COLO668 (cell line): ENCODE measurements around the gene STAC2.

Source experiments
- DNase-seq: peaks from one replicate; lab custom pipeline; 2025; ENCODE audit not compliant: unreplicated experiment; lab: John Stamatoyannopoulos, UW

STAC2 gene

GRCh38 chr17:39165841-39166349 lies 59.9 kb downstream of the STAC2 start, which contains the start of gene ARL5C:
TSS of gene ARL5C (minus strand) at chr17:39166161. CDS start at chr17:39165760, 401 bp downstream.
- no peak for DNase-seq

DNA sequence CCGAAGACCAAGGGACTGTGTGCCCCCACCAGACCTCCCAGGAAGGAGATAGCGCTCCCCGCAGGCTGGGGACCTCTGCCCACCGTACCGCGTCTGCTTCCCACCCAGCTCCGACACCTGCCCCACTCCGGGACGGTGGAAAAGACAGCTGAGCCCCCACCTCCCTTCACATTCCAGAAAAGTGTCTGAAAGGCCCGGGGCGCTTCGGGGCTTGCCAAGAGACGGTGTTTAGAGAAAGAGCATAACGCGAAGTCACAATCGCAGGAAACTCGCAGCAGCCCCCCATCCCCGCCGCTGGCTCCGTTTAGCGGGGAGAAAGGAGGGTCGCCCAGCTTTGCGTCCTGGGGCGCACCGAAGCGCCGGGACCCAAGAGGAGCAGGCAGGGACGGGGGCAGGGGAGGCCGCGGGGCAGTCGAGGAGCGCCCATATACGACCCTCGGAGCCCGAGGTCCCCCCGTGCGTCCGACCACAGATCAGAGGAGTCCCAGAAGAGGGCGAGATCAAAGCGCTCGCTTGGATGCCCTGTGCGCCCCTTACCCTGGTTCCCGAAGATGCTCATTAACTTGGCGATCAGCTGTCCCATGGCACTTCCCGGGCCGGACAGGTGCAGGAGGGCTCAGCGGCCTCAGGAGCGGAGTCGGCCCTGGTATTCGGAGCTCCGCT lies 60.4 kb downstream of the STAC2 start:
- no peak for DNase-seq

DNA sequence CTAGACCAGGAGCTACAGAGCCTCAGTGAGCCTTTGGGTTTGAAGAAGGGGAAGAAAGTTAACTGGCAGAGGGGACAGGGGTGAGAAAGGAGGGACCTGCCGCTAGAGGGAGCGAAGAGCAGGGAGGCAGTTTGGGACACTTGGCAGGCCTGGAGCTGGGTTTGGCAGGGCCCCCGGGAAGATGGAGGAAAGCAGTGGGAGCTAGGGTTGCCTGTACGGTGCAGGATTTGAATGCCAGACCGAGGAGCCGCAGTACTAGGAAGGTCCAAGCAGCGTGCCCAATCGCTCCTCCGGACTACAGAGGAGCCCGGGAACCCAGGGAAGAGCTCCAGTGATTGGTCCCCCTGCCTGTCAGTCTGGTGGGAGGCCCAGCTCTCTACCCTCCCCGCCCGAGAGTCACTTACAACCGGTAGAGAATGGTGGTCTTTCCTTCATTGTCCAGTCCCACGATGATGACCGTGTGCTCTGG lies 61.0 kb downstream of the STAC2 start:
- peak; percentile 39 for DNase-seq

- no peak for DNase-seq
These were observed 63.8 kb downstream of the STAC2 start for GRCh38 chr17:39161962-39162361.
